ENCODE data around the gene KNTC1.
"Not testable (repeated sequence)": the region's sequence is repeated elsewhere in the genome, so short reads cannot be mapped to it uniquely, and the experiment has no call there.

KNTC1 gene

GRCh38 chr12:122526683-122527477 lies at the start of gene KNTC1, which contains the start of gene RSRC2:
KNTC1 (plus strand) TSS chr12:122527249; CDS start chr12:122530064, 2,815 bp downstream.
RSRC2 (minus strand) TSS chr12:122526936; CDS start chr12:122526853, 83 bp downstream.
- DNase-seq (ENCODE audit: low read depth in 2 of 3, low spot score in 2 of 3) = peak; percentile 88 to 92 (median 89)

GRCh38 chr12:122480753-122481152 lies 46.3 kb upstream of the KNTC1 start:
- no peak for DNase-seq (ENCODE audit: low read depth in 2 of 3, low spot score in 2 of 3)

GRCh38 chr12:122481861-122482260 lies 45.2 kb upstream of the KNTC1 start:
- DNase-seq (ENCODE audit: low read depth in 2 of 3, low spot score in 2 of 3) = no peak

GRCh38 chr12:122483969-122484368 lies 43.1 kb upstream of the KNTC1 start:
- DNase-seq (ENCODE audit: low read depth in 2 of 3, low spot score in 2 of 3) = no peak

GRCh38 chr12:122484385-122484784 lies 42.7 kb upstream of the KNTC1 start:
- DNase-seq (ENCODE audit: low read depth in 2 of 3, low spot score in 2 of 3) = not testable (repeated sequence)

GRCh38 chr12:122486360-122486759 lies 40.7 kb upstream of the KNTC1 start:
- not testable (repeated sequence) for DNase-seq (ENCODE audit: low read depth in 2 of 3, low spot score in 2 of 3)

GRCh38 chr12:122486805-122487426 lies 40.1 kb upstream of the KNTC1 start:
- no peak for DNase-seq (ENCODE audit: low read depth in 2 of 3, low spot score in 2 of 3)

GRCh38 chr12:122487807-122488206 lies 39.2 kb upstream of the KNTC1 start:
- DNase-seq (ENCODE audit: low read depth in 2 of 3, low spot score in 2 of 3) = not testable (repeated sequence)

- DNase-seq (ENCODE audit: low read depth in 2 of 3, low spot score in 2 of 3) = no peak
Measured at GRCh38 chr12:122489038-122489437, 38.0 kb upstream of the KNTC1 start.

- no peak for DNase-seq (ENCODE audit: low read depth in 2 of 3, low spot score in 2 of 3)
Measured at GRCh38 chr12:122491991-122492390, 35.1 kb upstream of the KNTC1 start.

GRCh38 chr12:122493222-122493621 lies 33.8 kb upstream of the KNTC1 start:
- DNase-seq (ENCODE audit: low read depth in 2 of 3, low spot score in 2 of 3) = not testable (repeated sequence)

GRCh38 chr12:122495258-122495657 lies 31.8 kb upstream of the KNTC1 start:
- DNase-seq (ENCODE audit: low read depth in 2 of 3, low spot score in 2 of 3) = no peak

GRCh38 chr12:122499991-122500684 lies 26.9 kb upstream of the KNTC1 start:
- peak in 2 of 3 experiments; percentile 22 to 33 for DNase-seq (ENCODE audit: low read depth in 2 of 3, low spot score in 2 of 3)

GRCh38 chr12:122500685-122501488 lies 26.2 kb upstream of the KNTC1 start, which contains the start of gene ZCCHC8:
ZCCHC8 (minus strand) TSS chr12:122500932; CDS start chr12:122500840, 92 bp downstream.
- DNase-seq (ENCODE audit: low read depth in 2 of 3, low spot score in 2 of 3) = peak; percentile 87 to 92 (median 89)

- DNase-seq (ENCODE audit: low read depth in 2 of 3, low spot score in 2 of 3) = no peak
Measured at GRCh38 chr12:122501489-122501989, 25.5 kb upstream of the KNTC1 start.

- no peak for DNase-seq (ENCODE audit: low read depth in 2 of 3, low spot score in 2 of 3)
Measured at GRCh38 chr12:122503147-122503751, 23.8 kb upstream of the KNTC1 start.

GRCh38 chr12:122503783-122504590 lies 23.1 kb upstream of the KNTC1 start:
- DNase-seq (ENCODE audit: low read depth in 2 of 3, low spot score in 2 of 3) = no peak

- no peak for DNase-seq (ENCODE audit: low read depth in 2 of 3, low spot score in 2 of 3)
Measured at GRCh38 chr12:122505419-122506051, 21.5 kb upstream of the KNTC1 start.

All from activated CD8-positive, alpha-beta memory T cell treated with anti-CD3 and anti-CD28 coated beads for 48 hours (primary cell).